ENCODE data around the gene ZC3H18. TPM values are rescaled to one million over a fixed set of nuclear protein-coding genes. Genes with fewer than 3 reads are reported as not detected.

ZC3H18 gene
- total RNA-seq, 1 experiment from 2014 or later, result 40.5 TPM

DNA sequence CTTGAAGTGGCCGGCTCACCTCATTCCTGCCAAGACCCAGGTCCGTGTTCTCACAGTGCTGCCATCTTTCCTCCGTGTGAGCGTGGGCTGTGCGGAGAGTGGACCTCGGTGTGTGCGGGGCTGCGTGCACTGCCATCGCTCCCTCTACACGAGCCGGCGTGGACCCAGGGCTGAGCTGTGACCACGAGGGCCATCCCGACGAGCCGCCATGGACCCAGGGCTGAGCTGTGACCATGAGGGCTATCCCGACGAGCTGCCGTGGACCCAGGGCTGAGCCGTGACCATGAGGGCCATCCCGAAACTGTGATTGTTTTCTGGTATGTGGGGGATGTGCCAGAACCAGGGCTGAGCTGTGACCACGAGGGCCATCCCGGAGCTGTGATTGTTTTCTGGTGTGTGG, 101.6 kb downstream of the ZC3H18 start:
- POLR2A ChIA-PET, result interaction anchor here (0.9 kb wide), 1 partner anchor 15 kb away, joined by 3 read pairs; no protein-coding TSS in a partner anchor
- TF ChIP-seq, protein P1, sequence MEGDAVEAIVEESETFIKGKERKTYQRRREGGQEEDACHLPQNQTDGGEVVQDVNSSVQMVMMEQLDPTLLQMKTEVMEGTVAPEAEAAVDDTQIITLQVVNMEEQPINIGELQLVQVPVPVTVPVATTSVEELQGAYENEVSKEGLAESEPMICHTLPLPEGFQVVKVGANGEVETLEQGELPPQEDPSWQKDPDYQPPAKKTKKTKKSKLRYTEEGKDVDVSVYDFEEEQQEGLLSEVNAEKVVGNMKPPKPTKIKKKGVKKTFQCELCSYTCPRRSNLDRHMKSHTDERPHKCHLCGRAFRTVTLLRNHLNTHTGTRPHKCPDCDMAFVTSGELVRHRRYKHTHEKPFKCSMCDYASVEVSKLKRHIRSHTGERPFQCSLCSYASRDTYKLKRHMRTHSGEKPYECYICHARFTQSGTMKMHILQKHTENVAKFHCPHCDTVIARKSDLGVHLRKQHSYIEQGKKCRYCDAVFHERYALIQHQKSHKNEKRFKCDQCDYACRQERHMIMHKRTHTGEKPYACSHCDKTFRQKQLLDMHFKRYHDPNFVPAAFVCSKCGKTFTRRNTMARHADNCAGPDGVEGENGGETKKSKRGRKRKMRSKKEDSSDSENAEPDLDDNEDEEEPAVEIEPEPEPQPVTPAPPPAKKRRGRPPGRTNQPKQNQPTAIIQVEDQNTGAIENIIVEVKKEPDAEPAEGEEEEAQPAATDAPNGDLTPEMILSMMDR (IDR thresholded peaks at IDR 0.05; ENCODE audit: unreplicated experiment), result no peak
- H3K9me3 Mint-ChIP-seq (ENCODE audit: unreplicated experiment), result no peaks in the 10 kb centered on the region
- peaks cover 4% of the 10 kb centered on the region for H3K36me3 Mint-ChIP-seq (ENCODE audit: insufficient read depth, unreplicated experiment)
- H3K4me3 Mint-ChIP-seq (ENCODE audit: unreplicated experiment), result no peak overlapping the region
- H3K27ac Mint-ChIP-seq (ENCODE audit: low read depth, unreplicated experiment), result no peak overlapping the region
- no peaks in the 10 kb centered on the region for H3K4me1 Mint-ChIP-seq (ENCODE audit: insufficient read depth, unreplicated experiment)
- intact Hi-C loops (cut with micrococcal nuclease), result no loop called here
- BruUV-seq (replicated peaks), result no TSS peak
- H3K27me3 Mint-ChIP-seq (ENCODE audit: insufficient read depth, unreplicated experiment), result no peaks in the 10 kb centered on the region
- CTCF ChIA-PET, result interaction anchor here (0.6 to 1.0 kb wide), 4 partner anchors 43 to 444 kb away, joined by 3 to 5 read pairs (median 3); no protein-coding TSS in a partner anchor
- DNase-seq (ENCODE audit: unreplicated experiment), result no peak

DNA sequence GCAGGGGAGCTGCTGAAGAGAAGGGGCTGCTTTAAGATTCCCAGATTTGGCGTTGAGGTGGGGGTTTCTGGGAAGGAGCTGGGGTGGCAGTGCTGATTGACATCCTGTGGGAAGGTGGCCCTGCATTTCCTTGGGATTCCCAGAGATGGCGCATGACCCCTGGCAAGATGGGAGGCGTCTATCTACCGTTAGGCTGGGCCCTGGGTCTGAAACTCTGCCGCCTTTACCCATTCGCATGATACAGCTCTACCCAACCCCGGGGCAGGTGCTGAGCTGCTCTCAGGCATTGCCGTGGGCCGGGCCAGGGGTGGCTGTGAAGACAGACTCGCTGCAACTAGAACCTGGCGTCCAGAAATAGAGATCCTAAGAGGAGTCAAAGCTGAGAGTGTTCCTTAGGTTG, 102.6 kb downstream of the ZC3H18 start:
- Mint-ChIP-seq H3K4me1 (ENCODE audit: insufficient read depth, unreplicated experiment) (no peaks in the 10 kb centered on the region), H3K4me3 (ENCODE audit: unreplicated experiment) (no peak overlapping the region), H3K9me3 (ENCODE audit: unreplicated experiment) (no peaks in the 10 kb centered on the region), H3K27ac (ENCODE audit: low read depth, unreplicated experiment) (no peak overlapping the region), H3K36me3 (ENCODE audit: insufficient read depth, unreplicated experiment) (peaks cover 6% of the 10 kb centered on the region), H3K27me3 (ENCODE audit: insufficient read depth, unreplicated experiment) (no peaks in the 10 kb centered on the region)
- intact Hi-C loops (cut with micrococcal nuclease), result no loop called here
- POLR2A ChIA-PET, result interaction anchor here (0.9 kb wide), 1 partner anchor 14 kb away, joined by 3 read pairs; no protein-coding TSS in a partner anchor
- TF ChIP-seq, protein P1 (IDR thresholded peaks at IDR 0.05; ENCODE audit: unreplicated experiment), result no peak
- DNase-seq (ENCODE audit: unreplicated experiment), result peak; percentile 27
- CTCF ChIA-PET, result interaction anchor here (0.6 to 1.0 kb wide), 4 partner anchors 55 to 120 kb away, joined by 3 to 5 read pairs (median 3); no protein-coding TSS in a partner anchor
- no TSS peak for BruUV-seq (replicated peaks)

DNA sequence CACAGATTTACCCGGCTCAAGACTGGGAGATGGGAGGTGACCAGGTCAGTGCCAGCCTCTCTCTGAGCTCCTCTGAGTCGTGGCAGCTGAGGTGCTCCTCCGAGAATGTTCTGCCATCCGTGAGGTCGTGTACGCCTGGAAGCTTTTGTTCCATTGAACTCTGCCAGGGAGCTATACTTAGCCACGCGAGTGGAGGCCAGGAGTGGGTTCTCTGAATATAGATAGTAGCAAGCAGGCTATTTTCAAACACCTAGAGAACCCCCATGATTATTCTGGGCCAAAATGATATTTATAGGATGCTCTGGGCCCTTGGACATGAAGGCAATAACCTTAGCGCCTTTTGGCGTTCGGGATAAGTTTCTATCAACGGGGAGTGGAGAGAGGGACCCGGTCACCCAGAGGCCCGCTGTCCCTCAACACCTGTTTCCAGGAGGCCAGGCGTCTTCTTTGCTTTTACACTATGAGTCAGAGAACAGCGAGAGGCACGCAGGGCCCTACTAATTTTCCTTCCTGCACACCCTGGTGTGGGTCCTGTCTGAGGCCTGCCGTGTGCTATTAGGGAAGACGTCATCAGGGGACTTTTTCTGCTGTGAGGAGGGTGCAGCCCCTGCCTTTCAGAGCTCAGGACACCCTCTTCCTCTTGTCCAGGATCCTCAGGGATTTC, 103.6 kb downstream of the ZC3H18 start:
- Mint-ChIP-seq H3K4me1 (ENCODE audit: insufficient read depth, unreplicated experiment) (no peaks in the 10 kb centered on the region), H3K27me3 (ENCODE audit: insufficient read depth, unreplicated experiment) (no peaks in the 10 kb centered on the region)
- CTCF ChIA-PET, result no interaction called here

DNA sequence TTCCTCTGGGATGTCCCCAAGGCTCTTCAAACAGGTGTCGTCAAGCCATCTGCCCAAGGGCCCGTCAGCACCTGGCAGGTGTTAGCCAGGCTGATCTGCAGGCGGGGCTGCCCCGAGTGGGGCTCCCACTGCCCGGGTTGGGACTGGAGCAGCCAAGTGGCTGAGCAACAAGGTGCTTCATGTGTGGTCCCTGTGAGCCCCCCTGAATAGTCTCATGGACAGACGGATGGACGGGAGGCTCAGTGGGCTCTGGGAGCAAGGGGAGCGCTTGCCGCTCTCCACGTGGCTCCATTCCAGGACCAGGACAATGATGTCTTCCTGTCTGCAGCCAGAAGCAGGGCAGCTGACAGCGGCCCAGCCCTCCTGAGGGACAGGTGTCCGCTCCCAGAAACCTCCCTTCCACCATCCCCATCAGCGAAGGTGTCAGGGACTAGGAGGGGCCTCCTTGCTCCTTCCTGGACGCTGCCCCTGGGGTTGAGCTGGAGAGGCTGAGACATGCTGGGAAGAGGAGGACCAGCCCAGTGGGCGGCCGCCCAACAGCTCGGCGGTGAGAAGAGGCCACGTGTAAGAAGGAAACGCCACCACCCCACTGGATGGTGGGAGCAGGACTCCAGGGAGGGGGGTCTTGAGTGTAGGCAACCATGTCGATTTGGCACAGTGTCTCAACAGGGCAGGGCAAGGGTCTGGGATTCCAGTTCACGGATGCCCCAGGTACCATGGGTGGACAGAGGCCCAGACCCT, 106.5 kb downstream of the ZC3H18 start:
- no TSS peak for BruUV-seq (replicated peaks)
- POLR2A ChIA-PET, result no interaction called here
- no peaks in the 10 kb centered on the region for H3K27me3 Mint-ChIP-seq (ENCODE audit: insufficient read depth, unreplicated experiment)
- H3K9me3 Mint-ChIP-seq (ENCODE audit: unreplicated experiment), result no peaks in the 10 kb centered on the region
- TF ChIP-seq, protein P1 (IDR thresholded peaks at IDR 0.05; ENCODE audit: unreplicated experiment), result no peak
- H3K27ac Mint-ChIP-seq (ENCODE audit: low read depth, unreplicated experiment), result no peak overlapping the region
- H3K36me3 Mint-ChIP-seq (ENCODE audit: insufficient read depth, unreplicated experiment), result peaks cover 6% of the 10 kb centered on the region
- CTCF ChIA-PET, result no interaction called here
- DNase-seq (ENCODE audit: unreplicated experiment), result no peak
- no peak overlapping the region for H3K4me3 Mint-ChIP-seq (ENCODE audit: unreplicated experiment)
- intact Hi-C loops (cut with micrococcal nuclease), result no loop called here
- no peaks in the 10 kb centered on the region for H3K4me1 Mint-ChIP-seq (ENCODE audit: insufficient read depth, unreplicated experiment)

More for the DNA sequence above, 103.6 kb downstream of the ZC3H18 start:
- POLR2A ChIA-PET, result no interaction called here
- intact Hi-C loops (cut with micrococcal nuclease), result no loop called here
- Mint-ChIP-seq H3K9me3 (ENCODE audit: unreplicated experiment) (no peaks in the 10 kb centered on the region), H3K27ac (ENCODE audit: low read depth, unreplicated experiment) (no peak overlapping the region), H3K4me3 (ENCODE audit: unreplicated experiment) (no peak overlapping the region), H3K36me3 (ENCODE audit: insufficient read depth, unreplicated experiment) (peaks cover 6% of the 10 kb centered on the region)
- TF ChIP-seq, protein P1 (IDR thresholded peaks at IDR 0.05; ENCODE audit: unreplicated experiment), result no peak
- DNase-seq (ENCODE audit: unreplicated experiment), result no peak
- BruUV-seq (replicated peaks), result no TSS peak

All from MCF 10A (cell line).